Activated naive CD8-positive, alpha-beta T cell treated with anti-CD3 and anti-CD28 coated beads for 36 hours (primary cell): Measurements from ENCODE around the gene RBM20. TPM values are rescaled to one million over a fixed set of nuclear protein-coding genes. Genes with fewer than 3 reads are reported as not detected.
A peak's percentile ranks its signal among the peaks of the same experiment; 100 is the strongest.

Experiments
- DNase-seq: peaks from one replicate; pipeline ENCODE4 v3.0.0; 2021
- H3K27ac Mint-ChIP-seq: one replicate; pipeline ENCODE4 v1.8.0; 2022; ENCODE audit warnings: mild to moderate bottlenecking, moderate library complexity, mixed read lengths
- H3K27me3 Mint-ChIP-seq: one replicate; pipeline ENCODE4 v1.8.0; 2022; ENCODE audit warnings: mild to moderate bottlenecking, mixed read lengths
- H3K36me3 Mint-ChIP-seq: one replicate; pipeline ENCODE4 v1.8.0; 2021; ENCODE audit warnings: mild to moderate bottlenecking, mixed read lengths
- H3K4me1 Mint-ChIP-seq: one replicate; pipeline ENCODE4 v1.8.0; 2021; ENCODE audit warnings: mixed read lengths
- H3K4me3 Mint-ChIP-seq: one replicate; pipeline ENCODE4 v1.8.0; 2022; ENCODE audit warnings: mild to moderate bottlenecking, moderate library complexity, mixed read lengths
- H3K9me3 Mint-ChIP-seq: one replicate; pipeline ENCODE4 v1.8.0; 2022; ENCODE audit warnings: mixed read lengths
- total RNA-seq, 2 experiments: library from RNA; stranded (reverse); gene quantifications; one replicate each; pipeline ENCODE4 v1.2.3, GENCODE V29; 2021

The RBM20 gene
- total RNA-seq, 2 experiments from 2014 or later, result 0.42 to 0.45 TPM

DNA sequence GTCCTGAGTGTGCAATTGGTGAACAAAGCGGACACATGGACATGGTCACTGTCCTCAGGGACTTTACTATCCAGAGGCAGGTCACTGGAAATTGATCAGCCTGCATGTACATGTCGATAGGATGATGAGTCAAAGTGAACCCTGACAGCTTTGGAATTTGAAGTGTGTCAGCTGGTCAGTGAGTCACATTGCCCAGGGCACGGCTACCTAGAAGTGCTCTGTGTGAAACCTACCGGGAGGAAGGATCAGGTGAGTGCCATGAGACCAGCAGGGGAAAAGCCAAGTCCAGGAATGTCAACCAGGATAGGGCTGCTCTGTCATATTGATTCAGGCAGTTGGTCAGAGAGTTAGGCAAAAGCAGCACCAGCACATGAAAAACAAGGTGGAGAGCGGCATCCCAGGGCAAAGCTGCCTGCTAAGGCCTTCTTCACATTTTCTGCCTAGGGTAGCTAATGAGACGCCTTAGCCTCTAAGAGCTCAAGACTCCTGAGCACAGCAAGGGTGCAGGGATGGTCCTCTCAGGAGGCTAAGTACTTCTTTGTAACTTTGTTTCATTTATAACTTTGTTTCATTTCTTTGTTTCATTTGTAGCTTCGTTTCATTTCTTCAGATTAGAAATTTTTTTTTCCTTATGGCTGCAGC lies 208.2 kb downstream of the RBM20 start:
- H3K27ac Mint-ChIP-seq, result peak overlapping the region; percentile 76
- H3K4me3 Mint-ChIP-seq, result peak overlapping the region; percentile 65
- H3K9me3 Mint-ChIP-seq, result peaks cover 12% of the 10 kb centered on the region
- H3K36me3 Mint-ChIP-seq, result peaks cover 5% of the 10 kb centered on the region
- peaks cover 62% of the 10 kb centered on the region for H3K4me1 Mint-ChIP-seq
- DNase-seq, result peak; percentile 51
- H3K27me3 Mint-ChIP-seq, result no peaks in the 10 kb centered on the region

DNA sequence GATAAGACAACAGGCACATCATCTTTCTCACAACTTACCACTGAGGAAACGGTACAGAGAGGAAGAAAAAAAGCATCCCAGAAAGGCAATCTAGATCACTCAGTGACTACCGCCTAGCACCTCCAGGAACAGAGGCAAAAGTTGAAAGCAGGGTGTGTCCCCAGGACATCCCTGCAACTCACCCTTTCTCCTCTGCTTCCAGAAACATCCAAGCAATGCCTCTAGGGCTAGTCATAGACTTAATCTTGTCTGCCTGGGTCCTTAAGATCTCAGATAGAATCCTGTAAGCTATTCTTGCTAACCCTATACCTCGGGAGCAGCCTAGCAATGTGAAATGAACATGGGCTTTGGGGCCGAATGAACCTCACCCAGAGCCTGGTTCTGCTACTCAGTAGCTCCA lies 208.8 kb downstream of the RBM20 start:
- Mint-ChIP-seq H3K9me3 (peaks cover 12% of the 10 kb centered on the region), H3K4me1 (peaks cover 65% of the 10 kb centered on the region), H3K4me3 (peak overlapping the region; percentile 65), H3K36me3 (peaks cover 10% of the 10 kb centered on the region), H3K27ac (peak overlapping the region; percentile 76), H3K27me3 (no peaks in the 10 kb centered on the region)
- DNase-seq, result no peak

DNA sequence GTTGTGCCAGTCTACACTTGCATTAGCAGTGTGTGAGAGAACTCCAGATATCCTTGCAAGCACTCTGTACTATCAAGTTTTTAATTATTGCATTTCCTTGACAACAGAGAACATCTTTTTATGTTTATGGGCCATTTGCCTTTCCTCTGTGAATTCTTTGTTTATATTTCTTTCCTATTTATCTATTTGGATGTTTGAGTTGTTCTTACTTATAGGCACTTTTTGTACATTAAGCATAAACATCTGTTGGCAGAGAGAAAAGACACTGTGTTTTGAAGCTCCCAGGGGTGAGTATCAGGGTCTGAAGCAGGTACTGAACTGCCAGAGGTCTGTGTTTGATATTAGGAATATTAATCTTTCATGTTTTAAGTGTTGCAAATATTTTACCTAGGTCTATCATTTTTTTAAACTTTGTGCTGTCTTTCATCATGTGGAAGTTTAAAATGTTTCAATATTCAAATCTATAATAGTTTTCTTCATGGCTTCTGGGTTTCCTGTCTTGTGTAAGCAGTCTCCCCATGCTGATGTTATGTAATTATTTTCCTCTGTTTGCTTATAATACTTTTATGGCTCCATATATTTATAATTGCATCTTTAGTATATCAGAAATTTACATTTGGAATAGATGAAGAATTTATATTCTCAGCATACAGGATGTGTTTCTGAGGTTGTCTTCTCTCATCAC lies 209.9 kb downstream of the RBM20 start:
- Mint-ChIP-seq H3K4me1 (peaks cover 71% of the 10 kb centered on the region), H3K27me3 (no peaks in the 10 kb centered on the region), H3K4me3 (no peak overlapping the region), H3K36me3 (peaks cover 10% of the 10 kb centered on the region), H3K27ac (no peak overlapping the region), H3K9me3 (peaks cover 12% of the 10 kb centered on the region)
- DNase-seq, result no peak

DNA sequence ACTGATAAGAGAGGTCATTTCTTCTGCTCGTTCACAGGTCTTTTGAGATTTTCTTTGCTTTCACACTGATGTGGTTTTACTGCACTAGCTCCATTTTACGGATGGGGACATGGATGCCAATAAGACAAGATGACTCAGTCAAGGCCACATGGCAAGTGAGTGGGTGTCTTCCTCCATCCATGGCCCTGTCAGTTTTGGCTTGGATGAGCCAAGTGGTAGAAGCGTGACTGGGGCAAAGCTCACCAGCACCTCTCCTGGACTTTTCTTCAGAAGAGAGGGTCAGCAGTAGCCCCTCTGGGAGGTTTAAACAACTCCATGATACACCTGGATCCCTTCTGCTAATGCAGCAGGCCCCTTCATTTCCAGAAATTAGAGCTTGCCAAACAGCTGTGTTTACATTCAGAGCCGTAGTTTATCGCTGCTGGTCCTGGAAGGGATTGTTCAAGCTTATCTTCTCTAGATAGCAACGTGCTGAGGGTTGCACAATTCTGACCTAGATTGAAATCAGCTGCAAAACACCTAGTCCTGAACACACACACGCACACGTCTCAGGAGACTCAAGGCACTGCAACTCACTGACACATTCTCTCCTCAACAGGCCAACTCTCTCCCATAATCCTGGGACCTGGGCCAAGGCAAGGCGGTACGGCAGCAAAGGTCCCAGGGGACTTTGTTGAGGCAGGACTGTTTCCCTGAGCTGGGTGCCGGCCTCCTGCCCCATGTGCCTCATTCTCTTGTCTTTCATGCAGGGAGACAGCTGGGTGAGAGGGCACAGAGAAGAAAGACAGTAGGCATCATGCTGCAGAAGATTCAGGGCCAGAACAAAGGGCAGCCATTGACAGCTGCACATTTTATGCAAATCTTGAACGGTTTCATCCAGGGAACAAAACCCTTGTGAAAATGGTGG lies 213.4 kb downstream of the RBM20 start:
- no peak overlapping the region for H3K4me3 Mint-ChIP-seq

GRCh38 chr10:110858297-110858934 lies 214.3 kb downstream of the RBM20 start:
- Mint-ChIP-seq H3K27ac (peak overlapping the region; percentile 8), H3K27me3 (no peaks in the 10 kb centered on the region)

More for the DNA sequence above, 213.4 kb downstream of the RBM20 start:
- H3K27me3 Mint-ChIP-seq, result no peaks in the 10 kb centered on the region
- H3K4me1 Mint-ChIP-seq, result peaks cover 73% of the 10 kb centered on the region
- peak overlapping the region; percentile 8 for H3K27ac Mint-ChIP-seq
- H3K36me3 Mint-ChIP-seq, result peaks cover 13% of the 10 kb centered on the region
- peaks cover 12% of the 10 kb centered on the region for H3K9me3 Mint-ChIP-seq
- no peak for DNase-seq

DNA sequence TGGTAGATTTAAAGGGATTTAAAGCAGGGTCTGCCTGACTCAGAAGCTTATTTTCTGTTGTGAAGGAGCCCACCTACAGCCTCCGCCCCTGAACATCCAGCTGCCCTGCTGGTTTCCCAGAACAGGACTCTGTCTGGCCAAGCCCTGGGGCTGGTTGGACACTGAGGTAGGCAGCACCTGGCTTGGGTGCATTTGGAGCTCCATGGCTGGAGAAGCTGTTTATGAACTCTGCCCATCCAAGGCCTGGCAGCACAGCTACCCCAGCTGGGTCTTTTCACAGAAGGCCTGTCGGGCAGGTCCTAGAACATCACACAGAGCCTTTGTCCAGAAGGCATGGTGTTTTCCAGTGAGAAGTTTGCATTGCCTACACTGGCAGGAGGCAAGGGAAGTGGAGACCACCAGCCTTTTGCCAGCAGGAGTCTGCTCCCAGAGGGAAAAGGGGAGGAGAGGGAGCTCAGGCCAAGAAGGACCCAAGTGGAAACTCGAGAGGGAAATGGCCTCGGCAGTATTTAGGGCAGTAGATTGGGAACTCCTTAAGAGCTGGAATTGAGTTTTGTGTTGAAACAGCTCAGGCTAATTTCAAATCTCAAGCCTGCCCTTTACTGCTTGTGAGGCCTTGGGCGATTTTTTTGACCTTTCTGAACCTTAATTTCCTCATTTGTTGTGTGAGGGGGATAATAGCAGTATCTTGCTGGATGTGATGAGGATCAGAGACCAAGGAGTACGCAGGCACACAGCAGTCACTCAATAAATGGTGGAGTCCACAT lies 215.3 kb downstream of the RBM20 start:
- no peak for DNase-seq
- Mint-ChIP-seq H3K4me3 (no peak overlapping the region), H3K36me3 (peaks cover 13% of the 10 kb centered on the region), H3K27me3 (no peaks in the 10 kb centered on the region), H3K9me3 (peaks cover 12% of the 10 kb centered on the region), H3K27ac (peak overlapping the region; percentile 95), H3K4me1 (peaks cover 72% of the 10 kb centered on the region)

More at GRCh38 chr10:110858297-110858934, 214.3 kb downstream of the RBM20 start:
- DNase-seq, result no peak
- Mint-ChIP-seq H3K9me3 (peaks cover 12% of the 10 kb centered on the region), H3K4me3 (no peak overlapping the region), H3K4me1 (peaks cover 72% of the 10 kb centered on the region), H3K36me3 (peaks cover 13% of the 10 kb centered on the region)

- Mint-ChIP-seq H3K4me1 (peaks cover 76% of the 10 kb centered on the region), H3K4me3 (no peak overlapping the region), H3K27ac (peak overlapping the region; percentile 95), H3K9me3 (peaks cover 9% of the 10 kb centered on the region), H3K36me3 (peaks cover 12% of the 10 kb centered on the region), H3K27me3 (no peaks in the 10 kb centered on the region)
- DNase-seq, result no peak
These were observed 215.8 kb downstream of the RBM20 start for GRCh38 chr10:110859973-110860376.

DNA sequence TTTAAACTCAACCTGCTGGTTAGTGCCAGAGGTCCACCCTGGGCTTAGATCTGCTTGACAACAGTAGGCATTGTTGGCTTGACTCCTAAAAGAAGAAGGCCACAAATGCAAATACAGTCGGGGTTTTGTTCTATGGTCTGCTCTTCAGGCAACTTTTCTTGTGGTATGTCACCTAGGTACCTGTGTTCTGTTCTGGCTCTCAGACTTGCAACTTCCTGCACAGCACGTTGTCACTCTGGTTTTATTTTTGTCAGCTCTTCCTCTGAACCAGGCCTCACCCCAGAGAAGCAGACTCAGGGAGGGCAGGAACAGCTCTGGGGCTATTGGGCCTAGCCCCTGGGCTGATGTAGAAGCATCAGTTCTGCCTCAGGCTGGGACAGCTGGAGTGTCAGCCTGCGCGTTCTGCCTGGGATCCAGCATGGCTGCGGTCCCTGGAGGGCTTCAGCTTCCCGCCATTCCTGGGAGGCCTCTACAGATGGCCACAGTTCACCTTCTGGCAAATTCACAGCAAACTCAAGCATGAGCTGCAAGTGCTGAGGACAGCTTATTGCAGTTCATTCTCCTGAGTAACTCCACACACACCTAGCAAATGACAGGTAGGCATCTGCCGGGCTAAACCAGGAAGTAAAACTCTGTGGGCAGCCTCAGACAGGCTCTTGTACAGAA lies 216.6 kb downstream of the RBM20 start:
- H3K27me3 Mint-ChIP-seq, result no peaks in the 10 kb centered on the region
- H3K4me1 Mint-ChIP-seq, result peaks cover 82% of the 10 kb centered on the region
- DNase-seq, result no peak
- peak overlapping the region; percentile 35 for H3K4me3 Mint-ChIP-seq
- peaks cover 6% of the 10 kb centered on the region for H3K9me3 Mint-ChIP-seq
- H3K36me3 Mint-ChIP-seq, result peaks cover 11% of the 10 kb centered on the region
- H3K27ac Mint-ChIP-seq, result peak overlapping the region; percentile 95

DNA sequence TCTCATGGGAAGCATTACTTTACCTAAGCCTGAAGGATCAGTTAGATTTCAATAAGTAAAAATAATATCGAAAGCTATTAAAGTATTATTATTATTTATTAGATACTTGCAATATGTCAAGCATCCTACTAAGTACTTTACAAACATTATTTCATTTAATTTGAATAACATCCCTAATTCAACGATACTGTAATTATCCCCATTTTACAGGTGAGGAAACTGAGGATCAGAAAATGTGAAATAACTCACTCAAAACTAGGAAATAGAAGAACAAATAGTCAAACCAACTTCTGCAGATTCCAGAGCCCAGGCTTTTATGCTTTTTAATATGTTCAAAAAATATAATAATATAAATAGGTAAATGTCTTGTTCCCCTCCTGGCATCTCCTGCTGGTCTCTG lies 217.3 kb downstream of the RBM20 start:
- Mint-ChIP-seq H3K27me3 (no peaks in the 10 kb centered on the region), H3K4me3 (no peak overlapping the region), H3K36me3 (peaks cover 11% of the 10 kb centered on the region), H3K4me1 (peaks cover 86% of the 10 kb centered on the region), H3K9me3 (peaks cover 2% of the 10 kb centered on the region), H3K27ac (peak overlapping the region; percentile 95)
- no peak for DNase-seq

- Mint-ChIP-seq H3K36me3 (peaks cover 11% of the 10 kb centered on the region), H3K27ac (peak overlapping the region; percentile 85), H3K27me3 (no peaks in the 10 kb centered on the region), H3K4me1 (peaks cover 92% of the 10 kb centered on the region), H3K4me3 (no peak overlapping the region), H3K9me3 (peaks cover 2% of the 10 kb centered on the region)
- DNase-seq, result no peak
These were observed 218.0 kb downstream of the RBM20 start for GRCh38 chr10:110861930-110862649.

GRCh38 chr10:110862961-110863360 lies 218.8 kb downstream of the RBM20 start:
- Mint-ChIP-seq H3K27ac (peak overlapping the region; percentile 95), H3K27me3 (no peaks in the 10 kb centered on the region), H3K4me1 (peaks cover 92% of the 10 kb centered on the region), H3K36me3 (peaks cover 6% of the 10 kb centered on the region), H3K9me3 (peaks cover 2% of the 10 kb centered on the region), H3K4me3 (no peak overlapping the region)
- no peak for DNase-seq

DNA sequence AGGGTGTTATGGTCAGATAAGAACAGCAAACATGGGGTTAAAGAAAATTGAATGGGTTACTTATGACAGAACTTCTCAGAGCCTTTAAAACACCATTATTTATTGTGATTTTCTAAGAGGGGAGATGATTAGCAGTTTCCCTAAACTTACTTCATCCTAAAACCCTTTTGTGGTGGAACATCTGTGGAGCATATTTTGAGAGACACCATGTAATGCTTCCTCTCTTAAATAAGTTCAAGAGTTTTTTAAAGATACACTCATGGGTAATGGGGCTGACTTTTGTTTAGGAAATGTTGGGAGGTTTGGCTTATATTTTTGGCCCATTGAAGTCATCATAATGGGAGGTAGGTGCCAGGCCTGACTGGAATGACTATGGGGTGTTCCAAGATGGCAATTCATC lies 219.2 kb downstream of the RBM20 start:
- no peaks in the 10 kb centered on the region for H3K27me3 Mint-ChIP-seq
- no peak for DNase-seq
- peaks cover 2% of the 10 kb centered on the region for H3K9me3 Mint-ChIP-seq
- peak overlapping the region; percentile 95 for H3K27ac Mint-ChIP-seq
- peaks cover 6% of the 10 kb centered on the region for H3K36me3 Mint-ChIP-seq
- H3K4me3 Mint-ChIP-seq, result no peak overlapping the region
- H3K4me1 Mint-ChIP-seq, result peaks cover 91% of the 10 kb centered on the region

- Mint-ChIP-seq H3K4me3 (no peak overlapping the region), H3K27me3 (no peaks in the 10 kb centered on the region), H3K9me3 (peaks cover 2% of the 10 kb centered on the region), H3K36me3 (peaks cover 6% of the 10 kb centered on the region), H3K27ac (peak overlapping the region; percentile 95), H3K4me1 (peaks cover 94% of the 10 kb centered on the region)
- no peak for DNase-seq
These were observed 219.8 kb downstream of the RBM20 start for GRCh38 chr10:110863956-110864355.
